Panc1 (cell line): ENCODE measurements around the gene SGCA.
A peak's percentile ranks its signal among the peaks of the same experiment; 100 is the strongest.

Experiments
- SIN3A ChIP-seq: IDR thresholded peaks from 2 replicates; pipeline ENCODE4 v1.6.1; 2012; ENCODE audit warnings: low read depth, mild to moderate bottlenecking, low read length, moderate library complexity, borderline replicate concordance; ENCODE audit not compliant: insufficient read depth
- TF ChIP-seq, protein P1 (sequence below): fragments of 450-650 bp; IDR thresholded peaks from 2 replicates; pipeline ENCODE4 v1.5.1; 2017; ENCODE audit warnings: mild to moderate bottlenecking

DNA sequence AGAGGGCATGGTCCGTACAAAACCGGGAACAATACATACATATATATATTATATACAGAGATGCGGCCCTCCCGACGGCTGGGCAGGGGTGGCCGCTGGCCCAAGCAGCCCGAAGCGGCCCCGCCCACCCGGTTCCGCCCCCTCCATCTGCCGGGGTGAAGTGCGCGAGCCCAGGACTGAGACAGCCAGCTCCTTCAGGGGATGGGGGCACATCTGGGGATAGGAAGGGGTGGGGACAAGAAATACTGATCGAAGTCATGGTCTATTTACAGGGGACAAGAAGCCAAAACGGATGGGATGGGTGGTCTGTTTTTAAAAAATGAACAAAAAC is 32.1 kb upstream of the SGCA start:
- TF ChIP-seq, protein P1, sequence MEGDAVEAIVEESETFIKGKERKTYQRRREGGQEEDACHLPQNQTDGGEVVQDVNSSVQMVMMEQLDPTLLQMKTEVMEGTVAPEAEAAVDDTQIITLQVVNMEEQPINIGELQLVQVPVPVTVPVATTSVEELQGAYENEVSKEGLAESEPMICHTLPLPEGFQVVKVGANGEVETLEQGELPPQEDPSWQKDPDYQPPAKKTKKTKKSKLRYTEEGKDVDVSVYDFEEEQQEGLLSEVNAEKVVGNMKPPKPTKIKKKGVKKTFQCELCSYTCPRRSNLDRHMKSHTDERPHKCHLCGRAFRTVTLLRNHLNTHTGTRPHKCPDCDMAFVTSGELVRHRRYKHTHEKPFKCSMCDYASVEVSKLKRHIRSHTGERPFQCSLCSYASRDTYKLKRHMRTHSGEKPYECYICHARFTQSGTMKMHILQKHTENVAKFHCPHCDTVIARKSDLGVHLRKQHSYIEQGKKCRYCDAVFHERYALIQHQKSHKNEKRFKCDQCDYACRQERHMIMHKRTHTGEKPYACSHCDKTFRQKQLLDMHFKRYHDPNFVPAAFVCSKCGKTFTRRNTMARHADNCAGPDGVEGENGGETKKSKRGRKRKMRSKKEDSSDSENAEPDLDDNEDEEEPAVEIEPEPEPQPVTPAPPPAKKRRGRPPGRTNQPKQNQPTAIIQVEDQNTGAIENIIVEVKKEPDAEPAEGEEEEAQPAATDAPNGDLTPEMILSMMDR, result no peak
- 0 out of 2 replicates have a peak, but pooled peaks have one; percentile 45 for TF ChIP-seq SIN3A
